WERI-Rb-1 (cell line): ENCODE measurements around the gene EXOC3L1.

Experiments
- DNase-seq: peaks from one replicate; pipeline ENCODE4 v3.0.0-alpha.2; 2020
- H3K27ac ChIP-seq: fragments of 250-450 bp; sonication (Bioruptor Pico); 2 replicates; pipeline ENCODE4 v1.5.1; 2020; ENCODE audit warnings: mild to moderate bottlenecking, moderate library complexity
- H3K27me3 ChIP-seq: fragments of 250-450 bp; sonication (Bioruptor Pico); 2 replicates; pipeline ENCODE4 v1.5.1; 2021; ENCODE audit warnings: mild to moderate bottlenecking, low read depth, moderate library complexity; ENCODE audit not compliant: insufficient read depth, severe bottlenecking
- H3K36me3 ChIP-seq: fragments of 250-450 bp; sonication (Bioruptor Pico); 2 replicates; pipeline ENCODE4 v1.5.1; 2020; ENCODE audit warnings: mild to moderate bottlenecking, moderate library complexity
- H3K4me3 ChIP-seq: 2 replicates; pipeline ENCODE4 v1.5.1; 2011; ENCODE audit warnings: low read depth, mild to moderate bottlenecking, control low read depth, low read length
- H3K9me3 ChIP-seq: fragments of 250-450 bp; sonication (Bioruptor Pico); 2 replicates; pipeline ENCODE4 v1.5.1; 2021; ENCODE audit warnings: mild to moderate bottlenecking, moderate library complexity; ENCODE audit not compliant: severe bottlenecking
- TF ChIP-seq, protein P1 (sequence below): IDR thresholded peaks from 2 replicates; pipeline ENCODE4 v1.5.1; 2011; ENCODE audit warnings: low read depth, mild to moderate bottlenecking, control low read depth, inconsistent platforms, low read length

Gene EXOC3L1

DNA sequence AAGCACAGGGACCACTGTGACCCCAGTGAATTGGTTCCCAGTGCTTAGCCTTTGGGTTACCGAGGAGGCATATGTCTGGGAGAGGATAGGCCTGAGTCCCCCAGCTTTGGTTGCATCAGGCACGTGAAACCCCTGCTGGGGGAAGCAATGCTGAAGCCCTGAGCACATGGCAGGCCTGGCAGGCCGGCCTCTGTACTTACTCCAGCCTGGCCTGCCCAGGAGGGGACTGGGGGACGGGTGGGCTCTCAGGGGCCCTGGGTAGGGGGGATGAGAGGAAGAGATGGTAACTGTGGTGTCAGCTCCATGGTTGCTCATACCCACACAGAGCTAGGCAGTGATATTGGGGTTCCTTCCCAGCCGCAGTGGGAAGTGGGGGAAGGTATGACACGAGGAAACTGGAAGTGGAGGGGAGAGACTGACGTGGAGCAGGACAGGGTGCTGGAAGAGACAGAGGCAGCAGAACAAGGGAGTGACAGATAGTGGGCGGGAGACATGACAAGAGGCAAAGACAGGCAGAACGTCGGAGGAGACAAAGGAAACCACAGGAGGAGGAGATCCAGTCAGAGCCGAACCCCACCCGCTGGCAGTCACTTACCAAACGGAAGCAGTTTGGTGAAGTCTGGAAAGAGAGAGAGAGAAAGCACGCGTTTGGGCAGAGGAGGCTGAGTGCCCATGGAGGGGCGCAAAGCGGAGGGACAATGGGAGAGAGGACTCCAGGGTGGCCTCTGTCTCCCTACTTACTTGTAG lies 46.1 kb upstream of the EXOC3L1 start:
- Histone ChIP-seq H3K27me3 (no peaks in the 10 kb centered on the region), H3K9me3 (no peaks in the 10 kb centered on the region), H3K4me3 (no peak overlapping the region), H3K27ac (no peak overlapping the region), H3K36me3 (peaks cover 33% of the 10 kb centered on the region)
- TF ChIP-seq, protein P1, sequence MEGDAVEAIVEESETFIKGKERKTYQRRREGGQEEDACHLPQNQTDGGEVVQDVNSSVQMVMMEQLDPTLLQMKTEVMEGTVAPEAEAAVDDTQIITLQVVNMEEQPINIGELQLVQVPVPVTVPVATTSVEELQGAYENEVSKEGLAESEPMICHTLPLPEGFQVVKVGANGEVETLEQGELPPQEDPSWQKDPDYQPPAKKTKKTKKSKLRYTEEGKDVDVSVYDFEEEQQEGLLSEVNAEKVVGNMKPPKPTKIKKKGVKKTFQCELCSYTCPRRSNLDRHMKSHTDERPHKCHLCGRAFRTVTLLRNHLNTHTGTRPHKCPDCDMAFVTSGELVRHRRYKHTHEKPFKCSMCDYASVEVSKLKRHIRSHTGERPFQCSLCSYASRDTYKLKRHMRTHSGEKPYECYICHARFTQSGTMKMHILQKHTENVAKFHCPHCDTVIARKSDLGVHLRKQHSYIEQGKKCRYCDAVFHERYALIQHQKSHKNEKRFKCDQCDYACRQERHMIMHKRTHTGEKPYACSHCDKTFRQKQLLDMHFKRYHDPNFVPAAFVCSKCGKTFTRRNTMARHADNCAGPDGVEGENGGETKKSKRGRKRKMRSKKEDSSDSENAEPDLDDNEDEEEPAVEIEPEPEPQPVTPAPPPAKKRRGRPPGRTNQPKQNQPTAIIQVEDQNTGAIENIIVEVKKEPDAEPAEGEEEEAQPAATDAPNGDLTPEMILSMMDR: no peak
- DNase-seq: no peak

DNA sequence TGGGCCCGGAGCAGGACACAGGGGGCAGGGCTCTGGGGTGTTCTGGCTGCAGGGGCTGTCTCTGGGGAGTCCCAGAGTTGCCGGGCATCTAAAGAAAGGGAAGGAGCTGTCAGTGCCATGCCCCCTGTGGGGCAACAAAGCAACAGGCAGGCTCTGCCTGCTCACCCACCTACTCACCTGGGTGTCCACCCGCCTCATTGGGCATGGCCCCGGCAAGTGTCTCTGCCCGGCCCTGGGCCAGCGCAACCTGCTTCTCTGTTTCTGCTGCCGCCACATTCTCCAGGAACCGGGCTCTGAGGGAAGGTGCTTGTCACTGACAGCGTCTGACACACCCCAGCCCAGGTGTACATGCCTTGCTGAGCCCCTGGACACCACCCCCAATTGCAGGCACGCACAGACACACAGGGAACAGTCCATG lies 44.3 kb upstream of the EXOC3L1 start:
- DNase-seq: no peak
- H3K27me3 ChIP-seq: no peaks in the 10 kb centered on the region

DNA sequence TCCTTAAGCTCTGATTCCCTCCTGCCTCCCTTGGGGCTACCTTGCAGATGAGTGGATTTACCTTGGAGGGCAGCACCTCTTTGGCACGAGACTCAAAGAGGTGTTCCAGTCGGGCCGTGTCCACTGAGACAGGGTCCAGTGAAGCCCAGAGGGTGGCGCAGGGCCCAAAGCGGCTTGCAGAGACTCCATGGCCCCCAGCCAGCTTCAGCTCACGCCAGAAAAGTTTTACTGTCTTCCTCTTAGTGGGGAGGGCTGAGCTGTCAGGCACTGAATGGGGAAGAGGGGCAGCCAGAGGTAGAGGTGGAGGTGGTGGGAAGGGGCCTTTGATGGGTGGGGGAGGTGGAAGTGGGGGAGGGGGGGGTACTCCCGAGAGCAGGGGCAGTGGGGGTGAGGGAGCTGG lies 43.7 kb upstream of the EXOC3L1 start:
- TF ChIP-seq, protein P1: no peak
- no peaks in the 10 kb centered on the region for H3K27me3 ChIP-seq
- H3K4me3 ChIP-seq: no peak overlapping the region
- DNase-seq: no peak
- H3K36me3 ChIP-seq: peaks cover 57% of the 10 kb centered on the region
- H3K27ac ChIP-seq: no peak overlapping the region
- H3K9me3 ChIP-seq: no peaks in the 10 kb centered on the region

More for the DNA sequence above, 44.3 kb upstream of the EXOC3L1 start:
- TF ChIP-seq, protein P1: no peak
- Histone ChIP-seq H3K9me3 (no peaks in the 10 kb centered on the region), H3K36me3 (peaks cover 51% of the 10 kb centered on the region), H3K27ac (no peak overlapping the region), H3K4me3 (no peak overlapping the region)

DNA sequence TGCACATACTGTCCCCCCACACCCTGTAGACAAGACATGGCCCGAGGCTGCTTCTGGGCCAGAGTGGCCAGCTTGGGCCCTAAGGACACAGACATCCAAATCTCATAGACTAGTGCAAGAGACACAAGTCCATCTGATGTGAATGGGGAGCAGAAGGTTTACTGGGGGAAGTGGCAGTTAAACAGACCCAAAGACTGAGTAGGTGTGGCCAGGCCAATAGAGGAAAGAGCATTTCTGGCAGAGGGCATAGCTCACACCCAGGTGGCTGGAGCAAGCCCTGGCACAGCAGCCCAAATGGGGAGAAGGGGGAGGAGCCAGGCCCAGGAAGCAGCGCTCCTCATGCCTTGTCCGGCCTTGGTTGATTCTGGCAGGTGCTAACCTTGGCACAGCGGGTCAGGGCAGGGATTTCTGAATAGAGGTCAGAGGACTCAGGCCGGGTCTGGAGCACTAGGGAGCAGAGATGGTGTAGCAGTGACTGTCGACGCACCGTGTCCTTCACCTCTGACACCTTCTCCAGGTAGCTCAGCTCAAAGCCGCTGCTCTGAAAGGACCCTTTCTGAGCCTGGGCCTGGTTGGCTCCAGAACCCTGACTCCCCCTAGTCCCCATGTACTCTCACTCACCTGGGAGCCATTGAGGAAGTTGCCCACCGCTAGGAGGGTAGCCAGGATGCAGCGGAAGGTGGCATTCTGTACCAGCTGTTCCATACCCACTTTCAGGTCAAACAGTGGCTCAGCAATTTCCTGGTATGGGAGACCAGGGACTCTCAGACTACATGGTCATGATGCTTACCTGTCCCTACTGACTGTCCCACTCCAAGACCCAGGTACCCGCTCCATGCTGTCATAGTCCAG lies 41.1 kb upstream of the EXOC3L1 start:
- TF ChIP-seq, protein P1: no peak
- no peak overlapping the region for H3K27ac ChIP-seq
- no peak overlapping the region for H3K4me3 ChIP-seq
- H3K27me3 ChIP-seq: no peaks in the 10 kb centered on the region
- H3K36me3 ChIP-seq: peaks cover 45% of the 10 kb centered on the region
- H3K9me3 ChIP-seq: no peaks in the 10 kb centered on the region
- no peak for DNase-seq

DNA sequence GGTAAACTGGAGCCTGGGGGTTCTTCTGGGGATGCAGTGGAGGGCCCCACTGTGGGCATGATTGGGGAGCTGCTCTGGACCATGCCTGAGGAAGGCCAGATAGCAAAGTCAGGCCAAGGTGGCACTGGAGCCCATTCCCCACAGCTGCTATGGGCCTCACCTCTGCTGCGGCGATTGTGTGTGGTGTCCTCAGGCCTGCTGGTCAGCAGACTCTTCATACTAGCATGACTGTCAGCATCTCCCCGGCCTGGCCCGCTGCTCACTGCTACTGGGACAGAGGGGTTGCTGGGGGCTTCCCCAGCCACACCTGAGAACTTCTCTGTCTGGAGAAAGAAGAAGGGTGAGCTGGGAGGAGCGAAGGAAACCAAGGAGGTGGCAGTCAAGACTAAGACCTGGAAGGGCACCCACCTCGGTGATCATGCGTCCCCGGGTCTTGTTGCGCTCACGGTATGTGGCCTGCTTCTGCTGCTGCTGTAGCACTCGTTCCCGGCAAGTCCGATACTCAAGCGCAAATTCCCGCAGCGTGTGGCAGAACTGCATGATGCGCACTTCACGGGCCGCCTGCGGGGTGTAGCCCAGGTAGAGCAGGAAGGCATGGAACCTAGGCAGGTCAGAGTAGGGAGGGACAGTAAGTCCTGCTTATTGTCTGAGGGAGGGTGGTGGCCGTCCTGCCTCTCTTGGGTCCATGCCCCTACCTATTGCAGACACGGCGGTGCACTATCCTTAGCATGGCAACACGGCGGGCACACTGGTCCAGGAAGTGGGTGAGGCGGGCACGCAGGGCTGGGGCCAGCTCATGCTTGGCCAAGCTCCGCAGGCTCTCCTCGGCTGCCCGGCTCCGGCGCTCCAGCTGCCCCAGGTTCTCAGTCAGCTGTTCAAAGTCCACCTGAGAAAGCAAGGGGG lies 40.2 kb upstream of the EXOC3L1 start:
- H3K36me3 ChIP-seq: peaks cover 43% of the 10 kb centered on the region
- no peak overlapping the region for H3K27ac ChIP-seq
- TF ChIP-seq, protein P1: no peak
- no peaks in the 10 kb centered on the region for H3K9me3 ChIP-seq
- no peak for DNase-seq
- no peaks in the 10 kb centered on the region for H3K27me3 ChIP-seq
- no peak overlapping the region for H3K4me3 ChIP-seq
